GM12801 (cell line): ENCODE data around the gene NCAM2.

Experiments used
- CTCF ChIP-seq: IDR thresholded peaks from one replicate; pipeline ENCODE4 v1.5.1; 2011; ENCODE audit warnings: control low read depth; ENCODE audit not compliant: insufficient read length; ENCODE audit errors: extremely low read depth

Gene NCAM2

GRCh38 chr21:21286170-21286798 is 288.1 kb downstream of the NCAM2 start:
- no peak for TF ChIP-seq CTCF

DNA sequence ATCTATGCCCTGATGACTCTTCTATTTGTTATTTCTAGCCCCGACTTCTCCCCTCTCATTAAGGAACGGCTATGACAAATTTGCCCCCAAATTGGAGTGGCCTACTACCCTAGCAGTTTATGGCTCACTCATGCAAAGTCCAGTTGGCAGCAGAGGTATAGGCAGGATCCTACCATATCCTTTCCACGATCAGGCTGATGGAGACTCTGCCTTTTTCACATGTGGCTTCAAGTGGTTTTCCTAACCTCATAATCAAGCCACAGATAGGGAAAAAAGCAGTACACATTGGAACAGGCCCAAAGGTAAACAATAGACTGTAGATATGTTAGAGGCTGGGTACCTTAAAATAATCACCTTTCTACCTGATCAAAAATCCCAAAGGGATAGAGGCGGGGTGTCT is 292.5 kb downstream of the NCAM2 start:
- TF ChIP-seq CTCF = no peak

DNA sequence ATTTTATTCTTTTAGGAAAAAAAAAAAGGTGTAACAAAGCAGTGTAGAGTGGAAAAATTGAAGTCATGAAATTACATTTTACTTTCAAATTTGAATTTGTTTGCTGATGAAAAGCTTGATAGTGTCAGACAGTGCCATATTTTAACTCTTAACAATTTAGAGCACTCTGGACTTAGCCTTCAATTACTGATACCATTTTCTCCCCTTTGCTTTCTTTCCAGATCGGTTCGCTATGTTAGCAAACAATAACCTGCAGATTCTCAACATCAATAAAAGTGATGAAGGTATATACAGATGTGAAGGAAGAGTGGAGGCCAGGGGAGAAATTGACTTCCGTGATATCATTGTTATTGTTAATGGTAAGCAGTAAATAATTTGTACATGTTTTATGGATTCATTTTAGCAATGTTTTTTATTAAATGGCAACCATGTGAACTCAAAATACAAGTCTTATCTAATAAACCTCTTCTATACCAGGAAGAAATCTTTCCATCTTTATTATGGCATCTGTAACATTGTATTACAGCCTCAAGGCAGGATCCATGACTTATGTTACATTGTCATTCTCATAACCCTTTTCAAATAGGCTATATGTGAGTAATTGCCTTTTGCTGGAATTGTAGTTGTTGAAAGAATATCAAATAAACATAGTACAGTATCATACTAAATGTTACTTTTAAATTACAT is 293.8 kb downstream of the NCAM2 start:
- no peak for TF ChIP-seq CTCF

DNA sequence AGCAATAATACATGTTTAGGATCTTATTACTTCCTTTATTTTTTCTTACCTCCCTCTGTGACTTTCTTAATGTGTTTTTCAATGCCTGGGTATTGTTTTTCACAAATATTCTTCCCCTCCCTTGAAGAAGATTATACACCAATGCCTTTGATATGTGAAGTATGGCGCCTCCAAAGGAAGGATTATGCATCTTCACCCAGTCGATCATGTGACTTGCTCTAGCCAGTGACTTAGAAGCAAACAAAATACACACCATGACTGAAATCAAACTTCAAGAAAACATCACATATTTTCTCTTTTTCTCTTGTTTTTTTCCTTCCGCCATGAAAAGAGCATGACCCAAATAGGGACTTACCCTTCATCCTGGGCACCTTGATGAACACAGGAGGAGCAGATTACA is 297.1 kb downstream of the NCAM2 start:
- no peak for TF ChIP-seq CTCF

DNA sequence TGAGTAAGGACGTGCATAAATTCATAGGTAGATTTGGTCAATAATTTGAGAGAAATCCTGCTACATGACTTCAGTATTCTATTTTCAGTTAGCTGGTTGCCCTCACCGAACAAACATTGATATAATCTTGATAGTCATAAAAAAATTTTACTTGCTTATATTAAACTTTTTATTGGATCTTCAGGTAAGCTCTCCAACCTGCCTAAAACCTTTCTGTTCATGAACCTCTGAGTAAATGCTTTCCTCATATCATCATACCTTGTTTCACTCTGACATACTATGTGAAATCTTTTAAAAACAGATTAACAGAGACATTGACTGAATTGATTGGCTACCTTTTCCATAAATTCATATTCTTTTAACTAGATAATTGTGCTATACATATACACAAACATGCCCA is 299.0 kb downstream of the NCAM2 start:
- no peak for TF ChIP-seq CTCF

GRCh38 chr21:21301013-21301412 is 302.8 kb downstream of the NCAM2 start:
- TF ChIP-seq CTCF = no peak

DNA sequence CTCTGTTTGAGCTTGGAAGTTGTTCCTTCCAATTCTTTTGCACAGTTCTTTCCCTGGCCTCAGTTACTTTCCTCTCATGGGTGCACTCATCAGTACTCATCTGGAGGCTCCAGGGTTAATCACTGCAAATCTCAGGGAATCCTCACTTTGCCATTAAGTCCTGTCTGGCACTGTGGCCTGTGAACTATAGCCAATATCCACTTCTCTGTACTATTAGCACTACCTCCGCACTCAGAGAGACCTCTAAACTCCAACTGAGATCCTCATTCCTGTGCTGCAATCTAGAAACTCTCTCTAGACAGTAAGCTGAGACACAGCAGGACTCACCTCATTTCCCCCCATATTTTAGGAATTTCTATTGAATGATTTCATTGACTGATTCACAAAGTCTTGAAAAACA is 311.3 kb downstream of the NCAM2 start:
- TF ChIP-seq CTCF = no peak
